Chondrocyte (in vitro differentiated cells): ENCODE data around the gene GSTA3. TPM values are rescaled to one million over a fixed set of nuclear protein-coding genes. Genes with fewer than 3 reads are reported as not detected.

Experiments used
- DNase-seq: peaks from one replicate; pipeline ENCODE4 v3.0.0; 2021; ENCODE audit warnings: mixed read lengths, low spot score
- H3K27ac Mint-ChIP-seq: one replicate; pipeline ENCODE4 v1.8.0; 2021; ENCODE audit warnings: mild to moderate bottlenecking, moderate library complexity, mixed read lengths; ENCODE audit not compliant: unreplicated experiment
- H3K27me3 Mint-ChIP-seq: 2 replicates; pipeline ENCODE4 v1.8.0; 2021; ENCODE audit warnings: low read depth, mixed read lengths
- H3K36me3 Mint-ChIP-seq: 2 replicates; pipeline ENCODE4 v1.8.0; 2021; ENCODE audit warnings: low read depth, mixed read lengths
- H3K4me1 Mint-ChIP-seq: 2 replicates; pipeline ENCODE4 v1.8.0; 2021; ENCODE audit warnings: low read depth, mild to moderate bottlenecking, mixed read lengths
- H3K4me3 Mint-ChIP-seq: one replicate; pipeline ENCODE4 v1.8.0; 2021; ENCODE audit warnings: mild to moderate bottlenecking, moderate library complexity, mixed read lengths; ENCODE audit not compliant: unreplicated experiment
- H3K9me3 Mint-ChIP-seq: 2 replicates; pipeline ENCODE4 v1.8.0; 2021; ENCODE audit warnings: low read depth, mixed read lengths
- total RNA-seq: library from RNA; stranded (reverse); gene quantifications from 3 replicates; pipeline ENCODE4 v1.2.1, GENCODE V29; 2021
- TF ChIP-seq, protein P1 (sequence below): fragments of 200-600 bp; sonication (generic); IDR thresholded peaks from 2 replicates; pipeline ENCODE4 v1.5.0; 2021; ENCODE audit warnings: antibody characterized with exemption, mild to moderate bottlenecking, moderate library complexity

GSTA3 gene
- total RNA-seq, 1 donor from 2014 or later: not detected

DNA sequence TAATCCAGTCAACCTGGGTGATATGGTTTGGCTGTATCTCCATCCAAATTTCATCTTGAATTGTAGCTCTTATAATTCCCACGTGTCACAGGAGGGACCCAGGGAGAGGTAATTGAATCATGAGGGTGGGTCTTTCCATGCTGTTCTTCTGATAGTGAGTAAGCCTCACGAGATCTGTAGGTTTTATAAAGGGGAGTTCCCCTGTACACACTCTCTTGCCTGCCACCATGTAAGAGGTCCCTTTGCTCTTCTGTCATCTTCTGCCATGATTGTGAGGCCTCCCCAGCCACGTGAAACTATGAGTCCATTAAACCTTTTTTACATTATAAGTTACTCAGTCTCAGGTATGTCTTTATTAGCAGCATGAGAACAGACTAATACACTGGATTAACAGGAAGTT, 19.5 kb downstream of the GSTA3 start:
- no peaks in the 10 kb centered on the region for H3K36me3 Mint-ChIP-seq
- no peaks in the 10 kb centered on the region for H3K27me3 Mint-ChIP-seq
- TF ChIP-seq, protein P1, sequence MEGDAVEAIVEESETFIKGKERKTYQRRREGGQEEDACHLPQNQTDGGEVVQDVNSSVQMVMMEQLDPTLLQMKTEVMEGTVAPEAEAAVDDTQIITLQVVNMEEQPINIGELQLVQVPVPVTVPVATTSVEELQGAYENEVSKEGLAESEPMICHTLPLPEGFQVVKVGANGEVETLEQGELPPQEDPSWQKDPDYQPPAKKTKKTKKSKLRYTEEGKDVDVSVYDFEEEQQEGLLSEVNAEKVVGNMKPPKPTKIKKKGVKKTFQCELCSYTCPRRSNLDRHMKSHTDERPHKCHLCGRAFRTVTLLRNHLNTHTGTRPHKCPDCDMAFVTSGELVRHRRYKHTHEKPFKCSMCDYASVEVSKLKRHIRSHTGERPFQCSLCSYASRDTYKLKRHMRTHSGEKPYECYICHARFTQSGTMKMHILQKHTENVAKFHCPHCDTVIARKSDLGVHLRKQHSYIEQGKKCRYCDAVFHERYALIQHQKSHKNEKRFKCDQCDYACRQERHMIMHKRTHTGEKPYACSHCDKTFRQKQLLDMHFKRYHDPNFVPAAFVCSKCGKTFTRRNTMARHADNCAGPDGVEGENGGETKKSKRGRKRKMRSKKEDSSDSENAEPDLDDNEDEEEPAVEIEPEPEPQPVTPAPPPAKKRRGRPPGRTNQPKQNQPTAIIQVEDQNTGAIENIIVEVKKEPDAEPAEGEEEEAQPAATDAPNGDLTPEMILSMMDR: no peak
- no peaks in the 10 kb centered on the region for H3K9me3 Mint-ChIP-seq
- no peak overlapping the region for H3K27ac Mint-ChIP-seq
- DNase-seq: no peak
- H3K4me1 Mint-ChIP-seq: no peaks in the 10 kb centered on the region
- no peak overlapping the region for H3K4me3 Mint-ChIP-seq

DNA sequence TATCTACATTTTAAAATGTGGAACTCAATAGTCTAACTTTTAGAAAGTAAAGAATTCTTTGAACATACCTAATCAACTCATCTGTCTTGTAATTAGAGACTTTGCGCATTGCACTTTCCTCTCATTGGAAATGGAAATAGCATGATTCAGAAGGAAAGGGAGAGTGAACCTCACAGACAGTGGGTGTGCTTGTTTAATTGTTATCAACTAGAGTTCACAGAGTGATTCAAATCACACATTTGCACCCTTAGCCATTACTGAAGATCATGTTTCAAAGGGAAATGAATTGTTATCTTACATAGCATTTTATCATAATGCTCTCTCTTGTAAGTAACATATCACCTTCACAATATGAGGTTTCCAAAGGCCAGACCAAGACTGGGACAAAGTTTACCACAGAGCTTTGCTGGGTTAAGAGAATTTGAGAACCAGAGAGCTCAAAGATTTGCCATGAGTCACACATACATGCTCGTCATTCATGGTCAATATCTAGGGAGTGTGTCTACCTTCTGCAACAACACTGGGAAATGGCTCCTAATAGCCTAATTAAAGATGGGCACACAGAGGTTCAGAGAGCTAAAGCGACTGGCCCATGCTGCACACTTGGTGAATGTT, 21.5 kb downstream of the GSTA3 start:
- Mint-ChIP-seq H3K36me3 (no peaks in the 10 kb centered on the region), H3K27me3 (no peaks in the 10 kb centered on the region), H3K4me1 (no peaks in the 10 kb centered on the region), H3K4me3 (no peak overlapping the region), H3K27ac (no peak overlapping the region), H3K9me3 (no peaks in the 10 kb centered on the region)
- TF ChIP-seq, protein P1: no peak
- DNase-seq: no peak

GRCh38 chr6:52881996-52882841, 27.3 kb downstream of the GSTA3 start:
- Mint-ChIP-seq H3K9me3 (no peaks in the 10 kb centered on the region), H3K36me3 (no peaks in the 10 kb centered on the region), H3K27me3 (no peaks in the 10 kb centered on the region), H3K27ac (peak overlapping the region; percentile 52), H3K4me1 (peaks cover 18% of the 10 kb centered on the region), H3K4me3 (peak overlapping the region; percentile 74)
- TF ChIP-seq, protein P1: peak; percentile 97
- no peak for DNase-seq

- Mint-ChIP-seq H3K27ac (no peak overlapping the region), H3K9me3 (no peaks in the 10 kb centered on the region), H3K4me1 (peaks cover 23% of the 10 kb centered on the region), H3K36me3 (no peaks in the 10 kb centered on the region), H3K4me3 (peak overlapping the region; percentile 74), H3K27me3 (no peaks in the 10 kb centered on the region)
- no peak for DNase-seq
- TF ChIP-seq, protein P1: no peak
These were observed 27.9 kb downstream of the GSTA3 start for GRCh38 chr6:52881662-52881995.

DNA sequence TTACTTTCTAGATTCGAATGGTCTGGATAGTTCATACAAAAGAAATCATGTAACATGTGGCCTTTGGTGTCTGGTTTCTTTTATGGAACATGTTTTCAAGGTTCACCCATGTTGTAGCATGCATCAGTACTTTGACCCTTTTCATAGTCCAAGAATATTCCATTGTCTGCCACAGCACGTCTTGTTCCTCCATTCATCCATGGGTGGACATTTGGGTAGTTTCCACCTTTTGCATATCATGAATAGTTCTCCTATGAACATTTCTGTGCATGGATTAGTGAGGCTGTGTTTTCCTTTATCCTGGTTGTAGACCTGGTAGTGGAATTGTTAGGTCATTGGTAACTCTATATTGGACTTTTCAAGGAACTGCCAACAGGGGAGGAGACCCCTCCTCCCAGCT, 31.7 kb downstream of the GSTA3 start:
- H3K4me1 Mint-ChIP-seq: peaks cover 37% of the 10 kb centered on the region
- H3K27me3 Mint-ChIP-seq: no peaks in the 10 kb centered on the region
- no peak for DNase-seq
- H3K4me3 Mint-ChIP-seq: no peak overlapping the region
- H3K27ac Mint-ChIP-seq: peak overlapping the region; percentile 65
- no peaks in the 10 kb centered on the region for H3K36me3 Mint-ChIP-seq
- no peaks in the 10 kb centered on the region for H3K9me3 Mint-ChIP-seq
- TF ChIP-seq, protein P1: no peak
